Muscle layer of duodenum (tissue), 2 donors: ENCODE data around the gene TBL1X.
"Not testable (repeated sequence)": the region's sequence is repeated elsewhere in the genome, so short reads cannot be mapped to it uniquely, and the experiment has no call there.

Source experiments
- H3K27ac ChIP-seq: one replicate; pipeline ENCODE4 v1.7.0; 2013; ENCODE audit warnings: mild to moderate bottlenecking, low read length
- H3K27me3 ChIP-seq: one replicate; pipeline ENCODE4 v1.7.0; 2013; ENCODE audit warnings: low read depth, mild to moderate bottlenecking, control low read depth, low read length
- H3K36me3 ChIP-seq, 2 donors: one replicate each; pipeline ENCODE4 v1.7.0; 2013; ENCODE audit warnings: low read length in 2 of 2, control low read depth in 1 of 2, mild to moderate bottlenecking in 1 of 2; ENCODE audit not compliant: insufficient read depth in 2 of 2, control insufficient read depth in 1 of 2
- H3K4me1 ChIP-seq, 2 donors: one replicate each; pipeline ENCODE4 v1.7.0; 2013; ENCODE audit warnings: low read length in 2 of 2, mild to moderate bottlenecking in 2 of 2, control low read depth in 1 of 2, moderate library complexity in 1 of 2; ENCODE audit not compliant: insufficient read depth in 2 of 2, control insufficient read depth in 1 of 2
- H3K4me3 ChIP-seq, 2 donors: one replicate each; pipeline ENCODE4 v1.7.0; 2013; ENCODE audit warnings: low read length in 2 of 2, low read depth in 1 of 2, mild to moderate bottlenecking in 1 of 2
- H3K9me3 ChIP-seq, 2 donors: one replicate each; pipeline ENCODE4 v1.7.0; 2013; ENCODE audit warnings: low read length in 2 of 2, control low read depth in 1 of 2, mild to moderate bottlenecking in 1 of 2; ENCODE audit not compliant: control insufficient read depth in 1 of 2
- donor health status: healthy.

The TBL1X gene

GRCh38 chrX:9436812-9437211, 28.0 kb upstream of the TBL1X start:
- no peaks in the 10 kb centered on the region for H3K36me3 ChIP-seq
- H3K27ac ChIP-seq: no peak overlapping the region
- H3K9me3 ChIP-seq: no peaks in the 10 kb centered on the region
- no peak overlapping the region for H3K4me3 ChIP-seq
- H3K27me3 ChIP-seq: no peaks in the 10 kb centered on the region
- H3K4me1 ChIP-seq: peaks cover 0 to 11% of the 10 kb centered on the region in 2 donors

GRCh38 chrX:9438933-9439494, 25.8 kb upstream of the TBL1X start:
- H3K27me3 ChIP-seq: no peaks in the 10 kb centered on the region
- no peak overlapping the region for H3K27ac ChIP-seq
- H3K36me3 ChIP-seq: no peaks in the 10 kb centered on the region
- no peak overlapping the region for H3K4me3 ChIP-seq
- peaks cover 0 to 11% of the 10 kb centered on the region in 2 donors for H3K4me1 ChIP-seq
- no peaks in the 10 kb centered on the region for H3K9me3 ChIP-seq

- Histone ChIP-seq H3K27ac (no peak overlapping the region), H3K4me3 (no peak overlapping the region), H3K36me3 (no peaks in the 10 kb centered on the region), H3K9me3 (no peaks in the 10 kb centered on the region), H3K27me3 (no peaks in the 10 kb centered on the region), H3K4me1 (peaks cover 0 to 11% of the 10 kb centered on the region in 2 donors)
Measured at GRCh38 chrX:9440116-9440844, 24.6 kb upstream of the TBL1X start.

GRCh38 chrX:9442056-9442455, 22.8 kb upstream of the TBL1X start:
- H3K9me3 ChIP-seq: no peaks in the 10 kb centered on the region
- no peaks in the 10 kb centered on the region for H3K27me3 ChIP-seq
- no peak overlapping the region for H3K4me3 ChIP-seq
- H3K36me3 ChIP-seq: no peaks in the 10 kb centered on the region
- H3K27ac ChIP-seq: no peak overlapping the region
- H3K4me1 ChIP-seq: peaks cover 0 to 11% of the 10 kb centered on the region in 2 donors

DNA sequence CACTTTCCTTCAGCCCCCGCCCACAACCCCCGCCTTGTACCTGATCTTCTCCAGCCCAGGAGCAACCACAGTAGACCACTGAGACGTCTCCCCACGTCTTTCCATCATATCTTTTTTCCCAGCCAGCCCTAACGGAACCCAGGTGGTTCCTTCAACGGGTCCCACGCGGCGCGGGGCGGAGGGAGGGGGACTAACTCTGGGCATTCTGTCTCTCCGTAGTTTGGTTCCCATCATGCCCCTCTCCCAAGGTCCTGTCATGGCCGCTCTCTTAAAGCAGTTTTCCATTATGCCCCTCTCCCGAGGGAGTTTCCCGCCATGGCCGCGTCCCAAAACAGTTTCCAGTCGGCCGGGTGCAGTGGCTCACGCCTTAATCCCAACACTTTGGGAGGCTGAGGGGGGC, 21.5 kb upstream of the TBL1X start:
- Histone ChIP-seq H3K4me1 (peaks cover 0 to 11% of the 10 kb centered on the region in 2 donors), H3K27ac (no peak overlapping the region), H3K27me3 (no peaks in the 10 kb centered on the region), H3K4me3 (no peak overlapping the region), H3K9me3 (no peaks in the 10 kb centered on the region), H3K36me3 (no peaks in the 10 kb centered on the region)

- Histone ChIP-seq H3K27me3 (no peaks in the 10 kb centered on the region), H3K27ac (no peak overlapping the region), H3K9me3 (no peaks in the 10 kb centered on the region), H3K4me1 (no peaks in the 10 kb centered on the region), H3K4me3 (no peak overlapping the region), H3K36me3 (no peaks in the 10 kb centered on the region)
Measured at GRCh38 chrX:9447906-9448305, 17.0 kb upstream of the TBL1X start.

DNA sequence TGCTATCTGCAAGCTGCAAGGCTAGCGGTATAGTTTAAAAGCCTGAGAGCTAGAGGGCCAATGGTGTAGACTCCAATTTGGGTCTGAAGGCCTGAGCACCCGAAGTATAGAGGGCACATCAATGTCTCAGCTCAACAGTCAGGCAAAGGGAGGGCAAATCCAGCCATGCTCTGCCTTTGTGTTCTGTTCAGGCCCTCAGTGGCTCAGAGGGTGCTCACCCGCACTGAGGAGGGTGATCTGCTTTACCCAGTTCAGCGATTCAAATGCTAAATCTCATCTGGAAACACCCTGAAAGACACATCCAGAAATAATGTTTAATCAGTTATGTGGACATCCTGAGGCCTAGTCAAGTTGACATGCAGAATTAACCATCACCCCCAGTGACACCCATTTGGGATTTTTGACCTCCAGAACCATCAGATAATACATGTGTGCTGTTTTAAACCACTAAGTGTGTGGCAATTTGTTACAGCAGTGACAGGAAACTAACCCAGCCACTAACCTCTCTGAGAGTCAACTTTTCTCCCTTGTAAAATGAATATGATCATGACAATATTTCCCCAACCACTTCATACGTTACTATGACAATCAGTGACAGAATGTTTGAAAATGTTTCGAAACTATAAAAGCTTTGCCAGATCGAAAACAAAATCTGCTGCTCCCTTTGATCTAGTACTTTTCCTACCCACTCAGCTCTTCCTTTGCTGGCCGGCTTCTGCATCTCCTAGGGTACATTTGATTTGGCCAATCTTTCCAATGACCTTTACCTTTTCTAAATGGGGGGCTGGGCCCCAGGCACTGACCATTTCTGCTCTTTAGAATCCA, 8.4 kb upstream of the TBL1X start:
- H3K27me3 ChIP-seq: no peaks in the 10 kb centered on the region
- no peaks in the 10 kb centered on the region for H3K9me3 ChIP-seq
- H3K27ac ChIP-seq: no peak overlapping the region
- no peak overlapping the region for H3K4me3 ChIP-seq
- no peaks in the 10 kb centered on the region for H3K36me3 ChIP-seq
- no peaks in the 10 kb centered on the region for H3K4me1 ChIP-seq

GRCh38 chrX:9458034-9458433, 6.8 kb upstream of the TBL1X start:
- H3K27ac ChIP-seq, H3K4me3 ChIP-seq, H3K36me3 ChIP-seq, H3K9me3 ChIP-seq, H3K27me3 ChIP-seq, H3K4me1 ChIP-seq: not testable (repeated sequence)

DNA sequence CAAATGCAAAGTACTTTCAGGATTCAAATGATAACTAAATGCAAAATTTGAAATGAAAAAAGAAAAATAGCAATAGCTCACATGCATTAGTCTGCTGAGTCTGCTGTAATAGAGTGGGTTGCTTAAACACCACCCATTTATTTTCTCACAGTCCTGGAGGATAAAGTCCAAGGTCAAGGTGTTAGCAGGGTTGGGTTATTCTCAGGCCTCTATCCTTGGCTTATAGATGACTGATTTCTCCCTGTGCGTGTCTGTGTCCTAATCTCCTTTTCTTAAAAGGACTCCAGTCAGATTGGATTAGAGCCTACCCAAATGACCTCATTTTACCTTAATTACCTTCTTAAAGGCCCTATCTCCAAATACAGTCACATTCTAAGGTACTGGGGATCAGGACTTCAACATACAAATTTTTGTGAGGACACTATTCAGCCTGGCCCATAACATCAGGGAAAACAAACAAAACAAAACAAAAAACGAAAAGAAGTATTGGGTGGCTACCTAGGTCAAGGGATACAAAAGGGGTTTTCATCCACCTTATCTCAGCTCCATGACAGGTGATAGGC, 6.3 kb upstream of the TBL1X start:
- Histone ChIP-seq H3K27me3 (no peaks in the 10 kb centered on the region), H3K27ac (no peak overlapping the region), H3K9me3 (no peaks in the 10 kb centered on the region), H3K36me3 (no peaks in the 10 kb centered on the region), H3K4me1 (no peaks in the 10 kb centered on the region), H3K4me3 (no peak overlapping the region)

DNA sequence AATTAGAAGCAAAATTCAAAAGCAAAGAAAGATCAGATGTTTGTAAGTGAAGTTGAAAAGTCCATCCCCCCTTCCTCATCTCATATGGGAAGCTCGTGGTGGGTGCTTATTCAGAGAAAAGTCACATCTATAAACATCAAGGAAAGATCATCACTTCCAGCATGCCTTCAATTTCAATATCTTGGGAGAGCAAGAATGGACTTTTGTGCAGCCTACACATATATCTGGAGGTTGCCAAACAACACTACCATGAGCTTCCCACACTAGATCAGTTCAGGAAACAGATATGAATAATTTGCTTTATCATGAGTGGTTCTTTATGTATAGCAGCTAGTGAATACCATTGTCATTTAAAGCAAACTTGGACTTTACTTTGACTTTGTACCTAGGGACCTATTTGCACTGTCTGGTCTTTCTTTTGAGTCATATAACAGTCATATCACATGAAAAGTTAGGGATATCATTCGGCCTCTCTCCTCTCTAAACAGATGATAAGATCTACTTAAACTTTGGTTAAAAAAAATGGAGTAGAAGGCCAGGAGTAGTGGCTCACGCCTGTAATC, 5.6 kb upstream of the TBL1X start:
- no peaks in the 10 kb centered on the region for H3K27me3 ChIP-seq

GRCh38 chrX:9461087-9461486, 3.8 kb upstream of the TBL1X start:
- Histone ChIP-seq H3K4me3 (no peak overlapping the region), H3K4me1 (no peaks in the 10 kb centered on the region), H3K36me3 (no peaks in the 10 kb centered on the region), H3K27me3 (no peaks in the 10 kb centered on the region), H3K27ac (no peak overlapping the region), H3K9me3 (no peaks in the 10 kb centered on the region)

More for the DNA sequence above, 5.6 kb upstream of the TBL1X start:
- Histone ChIP-seq H3K36me3 (no peaks in the 10 kb centered on the region), H3K4me3 (no peak overlapping the region), H3K27ac (no peak overlapping the region), H3K9me3 (no peaks in the 10 kb centered on the region), H3K4me1 (no peaks in the 10 kb centered on the region)
